Ovary (tissue), 3 donors: ENCODE results near the gene PLEKHA3.

Experiments used
- CTCF ChIP-seq, 3 donors: fragments of 450-650 bp in 2 of 3; fragments of 200-600 bp in 1 of 3; IDR thresholded peaks; one replicate each; pipeline versions ENCODE4 v1.5.1 to v1.8.0; 2016 to 2022; ENCODE audit warnings: antibody characterized with exemption in 3 of 3, mild to moderate bottlenecking in 1 of 3
- EP300 ChIP-seq: sonication (generic); formaldehyde crosslinking; IDR thresholded peaks from one replicate; pipeline ENCODE4 v1.6.1; 2017; ENCODE audit warnings: antibody characterized with exemption
- POLR2A ChIP-seq: fragments of 450-650 bp; IDR thresholded peaks from one replicate; pipeline ENCODE4 v1.6.1; 2017; ENCODE audit warnings: antibody characterized with exemption, mild to moderate bottlenecking, moderate library complexity
- donor health status: DM: no; HTN: no; CAD: no.

GRCh38 chr2:178448968-178449661, 31.1 kb upstream of the PLEKHA3 start:
- no peak for TF ChIP-seq EP300
- TF ChIP-seq CTCF (IDR thresholded peaks at IDR 0.05), result no peak
- no peak for TF ChIP-seq POLR2A
